Measurements from ENCODE around the gene ZC3H18.
A peak's percentile ranks its signal among the peaks of the same experiment; 100 is the strongest.

ZC3H18 gene

GRCh38 chr16:88580371-88580770 lies 10.2 kb downstream of the ZC3H18 start:
- H3K27me3 Mint-ChIP-seq, result no peaks in the 10 kb centered on the region
- no peaks in the 10 kb centered on the region for H3K9me3 Mint-ChIP-seq
- no peak for ATAC-seq
- H3K4me3 Mint-ChIP-seq, result no peak overlapping the region
- no peak for DNase-seq
- H3K4me1 Mint-ChIP-seq, result peaks cover 76% of the 10 kb centered on the region
- no peak overlapping the region for H3K27ac Mint-ChIP-seq

- Mint-ChIP-seq H3K4me3 (no peak overlapping the region), H3K27ac (peak overlapping the region in 1 of 2 donors; percentile 67)
- ATAC-seq, result no peak
Observed at GRCh38 chr16:88581033-88581432, 10.8 kb downstream of the ZC3H18 start.

GRCh38 chr16:88582912-88583575 lies 12.8 kb downstream of the ZC3H18 start:
- H3K4me3 Mint-ChIP-seq, result no peak overlapping the region
- ATAC-seq (no peak), DNase-seq (no peak)
- H3K4me1 Mint-ChIP-seq, result peaks cover 62% of the 10 kb centered on the region
- H3K27me3 Mint-ChIP-seq, result no peaks in the 10 kb centered on the region
- H3K27ac Mint-ChIP-seq, result no peak overlapping the region
- no peaks in the 10 kb centered on the region for H3K9me3 Mint-ChIP-seq

More at GRCh38 chr16:88581033-88581432, 10.8 kb downstream of the ZC3H18 start:
- H3K4me1 Mint-ChIP-seq, result peaks cover 76% of the 10 kb centered on the region
- DNase-seq, result no peak
- no peaks in the 10 kb centered on the region for H3K27me3 Mint-ChIP-seq
- no peaks in the 10 kb centered on the region for H3K9me3 Mint-ChIP-seq

- DNase-seq (no peak), ATAC-seq (no peak)
- Mint-ChIP-seq H3K27ac (no peak overlapping the region), H3K27me3 (no peaks in the 10 kb centered on the region), H3K4me3 (no peak overlapping the region), H3K4me1 (peaks cover 60% of the 10 kb centered on the region), H3K9me3 (no peaks in the 10 kb centered on the region)
Observed at GRCh38 chr16:88584676-88585075, 14.5 kb downstream of the ZC3H18 start.

- no peaks in the 10 kb centered on the region for H3K9me3 Mint-ChIP-seq
- no peak overlapping the region for H3K4me3 Mint-ChIP-seq
- no peaks in the 10 kb centered on the region for H3K27me3 Mint-ChIP-seq
- peak overlapping the region; percentile 64 to 67 for H3K27ac Mint-ChIP-seq
- DNase-seq (no peak), ATAC-seq (no peak)
- H3K4me1 Mint-ChIP-seq, result peaks cover 55% of the 10 kb centered on the region
Observed at GRCh38 chr16:88585269-88585668, 15.1 kb downstream of the ZC3H18 start.

GRCh38 chr16:88585927-88586581 lies 15.9 kb downstream of the ZC3H18 start:
- Mint-ChIP-seq H3K27me3 (no peaks in the 10 kb centered on the region), H3K4me3 (no peak overlapping the region), H3K4me1 (peaks cover 50% of the 10 kb centered on the region), H3K27ac (no peak overlapping the region), H3K9me3 (no peaks in the 10 kb centered on the region)
- DNase-seq, result no peak
- no peak for ATAC-seq

- H3K4me3 Mint-ChIP-seq, result no peak overlapping the region
- H3K27me3 Mint-ChIP-seq, result no peaks in the 10 kb centered on the region
- H3K9me3 Mint-ChIP-seq, result no peaks in the 10 kb centered on the region
- ATAC-seq (no peak), DNase-seq (no peak)
- H3K27ac Mint-ChIP-seq, result peak overlapping the region; percentile 9 to 87
- H3K4me1 Mint-ChIP-seq, result peaks cover 45% of the 10 kb centered on the region
Observed at GRCh38 chr16:88588148-88588547, 17.9 kb downstream of the ZC3H18 start.

- Mint-ChIP-seq H3K27ac (peak overlapping the region in 1 of 2 donors; percentile 73), H3K4me3 (no peak overlapping the region), H3K27me3 (no peaks in the 10 kb centered on the region), H3K9me3 (no peaks in the 10 kb centered on the region), H3K4me1 (peaks cover 47% of the 10 kb centered on the region)
- no peak for DNase-seq
- ATAC-seq, result no peak
Observed at GRCh38 chr16:88588754-88589153, 18.6 kb downstream of the ZC3H18 start.

GRCh38 chr16:88589441-88589840 lies 19.2 kb downstream of the ZC3H18 start:
- ATAC-seq, result no peak

GRCh38 chr16:88591577-88592021 lies 21.4 kb downstream of the ZC3H18 start:
- DNase-seq, result peak in 1 of 2 donors; percentile 37
- Mint-ChIP-seq H3K4me1 (peaks cover 46% of the 10 kb centered on the region), H3K9me3 (no peaks in the 10 kb centered on the region), H3K27ac (peak overlapping the region in 1 of 2 donors; percentile 88), H3K27me3 (no peaks in the 10 kb centered on the region), H3K4me3 (peak overlapping the region in 1 of 2 donors; percentile 5)
- peak; percentile 74 for ATAC-seq

More at GRCh38 chr16:88589441-88589840, 19.2 kb downstream of the ZC3H18 start:
- H3K27me3 Mint-ChIP-seq, result no peaks in the 10 kb centered on the region
- peaks cover 46% of the 10 kb centered on the region for H3K4me1 Mint-ChIP-seq
- no peak overlapping the region for H3K27ac Mint-ChIP-seq
- H3K9me3 Mint-ChIP-seq, result no peaks in the 10 kb centered on the region
- H3K4me3 Mint-ChIP-seq, result no peak overlapping the region
- no peak for DNase-seq

GRCh38 chr16:88593061-88593460 lies 22.9 kb downstream of the ZC3H18 start:
- Mint-ChIP-seq H3K27me3 (no peaks in the 10 kb centered on the region), H3K4me1 (peaks cover 46% of the 10 kb centered on the region), H3K4me3 (no peak overlapping the region), H3K9me3 (no peaks in the 10 kb centered on the region), H3K27ac (no peak overlapping the region)
- no peak for ATAC-seq
- no peak for DNase-seq

GRCh38 chr16:88593489-88593888 lies 23.3 kb downstream of the ZC3H18 start:
- DNase-seq, result no peak
- Mint-ChIP-seq H3K27ac (no peak overlapping the region), H3K27me3 (no peaks in the 10 kb centered on the region), H3K4me1 (peaks cover 41% of the 10 kb centered on the region), H3K4me3 (no peak overlapping the region), H3K9me3 (no peaks in the 10 kb centered on the region)
- ATAC-seq, result no peak

- H3K27me3 Mint-ChIP-seq, result no peaks in the 10 kb centered on the region
- DNase-seq, result no peak
- H3K4me3 Mint-ChIP-seq, result no peak overlapping the region
- no peak overlapping the region for H3K27ac Mint-ChIP-seq
- H3K4me1 Mint-ChIP-seq, result peaks cover 39% of the 10 kb centered on the region
- no peaks in the 10 kb centered on the region for H3K9me3 Mint-ChIP-seq
- ATAC-seq, result no peak
Observed at GRCh38 chr16:88593910-88594309, 23.7 kb downstream of the ZC3H18 start.

- Mint-ChIP-seq H3K4me1 (peaks cover 30% of the 10 kb centered on the region), H3K9me3 (no peaks in the 10 kb centered on the region), H3K27me3 (no peaks in the 10 kb centered on the region), H3K27ac (no peak overlapping the region), H3K4me3 (no peak overlapping the region)
- ATAC-seq, result no peak
- no peak for DNase-seq
Observed at GRCh38 chr16:88595101-88595500, 24.9 kb downstream of the ZC3H18 start.

- DNase-seq (no peak), ATAC-seq (no peak)
- Mint-ChIP-seq H3K4me3 (no peak overlapping the region), H3K27ac (peak overlapping the region in 1 of 2 donors; percentile 63), H3K27me3 (no peaks in the 10 kb centered on the region), H3K9me3 (no peaks in the 10 kb centered on the region), H3K4me1 (peaks cover 28% of the 10 kb centered on the region)
Observed at GRCh38 chr16:88595921-88596320, 25.7 kb downstream of the ZC3H18 start.

- Mint-ChIP-seq H3K4me1 (peaks cover 23% of the 10 kb centered on the region), H3K27me3 (no peaks in the 10 kb centered on the region), H3K27ac (peak overlapping the region in 1 of 2 donors; percentile 87), H3K9me3 (no peaks in the 10 kb centered on the region), H3K4me3 (no peak overlapping the region)
- no peak for DNase-seq
- ATAC-seq, result no peak
Observed at GRCh38 chr16:88596483-88596882, 26.3 kb downstream of the ZC3H18 start.
